ENCODE data around the gene PTPRU.

- TF ChIP-seq CTCF (conservative IDR thresholded peaks at IDR 0.05; ENCODE audit: low read length) (no peak), EZH2phosphoT487 (IDR thresholded peaks at IDR 0.05; ENCODE audit: borderline replicate concordance) (no peak)
Measured at GRCh38 chr1:29233693-29234092, 2.6 kb upstream of the PTPRU start.

Data from Loucy (cell line).